NCI-H2171 treated with DMSO at 0.1 percent for 48 hours (cell line): ENCODE measurements around the gene TNFRSF11A.

Experiments used
- DNase-seq: peaks from one replicate; lab custom pipeline; 2025; lab: John Stamatoyannopoulos, UW

Gene TNFRSF11A

DNA sequence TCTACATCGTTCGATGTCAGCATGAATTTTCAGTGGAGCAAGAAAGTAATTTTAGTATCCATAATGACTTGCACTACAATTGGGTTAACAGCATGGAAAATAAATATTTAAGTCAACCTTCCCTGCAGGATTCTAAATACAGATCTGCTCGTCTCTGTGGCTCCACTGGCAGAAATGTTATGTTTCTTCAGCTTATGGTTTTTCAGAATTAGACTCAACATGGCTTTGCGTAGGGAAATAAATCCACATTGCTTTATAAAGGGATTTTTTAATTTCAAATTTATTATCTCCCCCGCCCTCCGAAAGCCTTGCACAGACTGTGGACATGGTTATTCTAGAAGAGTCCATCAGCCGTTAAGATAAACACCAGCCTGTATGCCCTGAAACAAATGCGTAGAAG, 18.2 kb downstream of the TNFRSF11A start:
- no peak for DNase-seq

DNA sequence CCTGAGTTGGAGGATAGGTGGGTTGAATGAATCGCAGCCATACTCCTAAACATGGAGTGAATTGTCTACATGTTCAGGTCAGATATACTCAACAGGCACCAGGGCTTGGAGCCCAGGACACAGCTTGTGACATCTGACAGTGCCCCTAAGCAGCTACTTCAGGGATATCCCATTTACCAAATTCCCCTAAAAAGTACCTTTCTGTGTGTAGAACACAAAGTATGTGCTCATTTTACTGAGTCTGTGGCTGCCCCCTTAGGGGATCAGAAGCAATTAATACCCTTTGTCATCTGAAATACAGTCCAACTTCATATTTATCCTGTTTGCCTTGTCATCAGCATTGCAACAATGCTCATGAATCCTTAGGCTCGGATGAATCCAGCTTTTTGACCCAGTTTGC, 20.8 kb downstream of the TNFRSF11A start:
- DNase-seq: no peak

DNA sequence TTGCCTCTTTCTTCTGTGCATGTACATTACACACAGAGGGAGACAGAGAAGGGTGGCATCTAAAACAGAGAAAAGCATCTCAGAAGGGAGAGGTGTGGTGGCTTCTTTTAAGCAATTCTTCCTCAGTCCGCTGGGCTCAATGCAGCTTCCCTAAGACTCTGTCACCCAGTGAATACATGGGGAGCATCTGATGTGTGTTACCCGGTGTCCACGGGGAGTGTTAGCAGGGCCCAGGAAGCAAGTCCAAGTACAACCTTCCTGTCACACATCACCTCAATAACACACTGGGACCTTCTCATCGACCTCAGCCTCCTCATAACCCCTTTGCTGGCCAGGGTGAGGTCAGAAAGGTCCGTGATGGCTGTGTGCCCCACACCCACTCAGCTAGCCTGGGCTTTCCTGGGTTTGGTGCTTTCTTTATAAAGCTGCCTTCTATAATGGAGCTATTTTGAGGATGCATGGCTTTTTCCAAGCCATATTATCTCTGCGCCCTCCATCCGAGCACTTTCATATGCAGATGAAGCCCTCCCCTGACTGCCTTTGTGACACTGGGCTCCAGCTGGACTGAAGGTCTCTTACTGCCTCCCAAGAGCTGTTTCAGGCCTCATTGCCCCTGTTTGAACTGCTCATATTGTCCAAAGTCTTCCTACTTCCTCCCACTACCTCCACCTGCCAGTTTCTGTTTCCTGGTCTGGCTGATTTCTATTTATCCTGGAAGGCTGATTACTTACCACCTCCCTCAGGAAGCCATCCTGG, 21.4 kb downstream of the TNFRSF11A start:
- DNase-seq: no peak

DNA sequence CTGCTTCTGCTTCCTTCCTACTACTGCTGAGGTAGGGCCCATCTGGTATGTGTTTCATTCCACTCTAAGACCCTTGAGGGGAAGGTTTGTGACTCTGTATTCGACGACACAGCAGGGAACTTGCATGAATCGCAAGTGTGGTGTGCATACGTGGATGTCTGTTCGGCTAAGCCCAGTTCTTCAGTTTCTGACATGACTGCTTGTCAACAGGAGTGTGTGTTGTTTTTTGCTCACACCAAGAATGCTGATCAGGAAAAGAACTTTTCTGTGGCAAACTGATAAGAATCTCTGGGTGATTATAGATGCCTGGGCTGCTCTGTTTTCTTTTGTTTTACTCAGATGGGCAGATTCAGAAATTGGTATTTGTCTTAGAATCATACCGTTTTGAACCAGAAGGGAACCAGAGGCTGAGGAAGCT, 22.0 kb downstream of the TNFRSF11A start:
- DNase-seq: no peak

DNA sequence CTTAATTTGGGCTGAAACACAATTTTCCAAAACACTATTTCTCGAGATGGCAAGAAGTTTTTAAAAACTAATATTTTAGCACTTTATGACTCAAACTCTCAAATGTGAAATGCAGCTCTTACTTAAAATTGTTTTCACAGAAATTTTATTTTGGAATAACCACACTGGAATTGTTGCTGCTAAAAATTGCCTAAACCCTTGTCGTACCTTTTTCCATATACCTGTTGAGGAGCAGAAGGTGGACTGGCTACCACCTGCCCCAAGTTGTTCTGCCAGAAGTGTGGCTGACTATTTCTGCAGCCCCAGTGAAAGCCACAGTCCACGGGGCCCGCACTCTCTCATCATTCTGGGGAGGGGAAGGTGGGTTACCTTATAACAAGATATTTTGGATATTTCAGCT, 23.4 kb downstream of the TNFRSF11A start:
- DNase-seq: no peak

DNA sequence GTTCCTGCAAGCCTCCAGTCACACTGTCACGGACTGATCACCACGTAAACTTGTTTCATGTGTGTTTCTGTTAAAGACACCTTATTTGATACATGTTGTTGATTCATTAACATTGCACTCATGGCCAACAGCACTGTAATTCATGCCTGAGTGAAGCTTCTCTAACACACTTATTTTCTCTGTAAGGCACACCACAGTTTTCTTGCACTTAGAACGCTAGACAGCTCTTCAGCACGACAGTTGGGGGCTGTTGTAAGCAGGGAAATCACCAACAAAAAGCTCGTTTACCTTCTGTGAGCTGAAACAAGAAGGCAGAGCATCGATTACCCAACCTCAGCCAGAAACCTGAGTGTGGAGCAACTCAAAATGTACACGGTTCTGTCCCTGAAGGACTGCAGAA, 28.1 kb downstream of the TNFRSF11A start:
- DNase-seq: no peak

DNA sequence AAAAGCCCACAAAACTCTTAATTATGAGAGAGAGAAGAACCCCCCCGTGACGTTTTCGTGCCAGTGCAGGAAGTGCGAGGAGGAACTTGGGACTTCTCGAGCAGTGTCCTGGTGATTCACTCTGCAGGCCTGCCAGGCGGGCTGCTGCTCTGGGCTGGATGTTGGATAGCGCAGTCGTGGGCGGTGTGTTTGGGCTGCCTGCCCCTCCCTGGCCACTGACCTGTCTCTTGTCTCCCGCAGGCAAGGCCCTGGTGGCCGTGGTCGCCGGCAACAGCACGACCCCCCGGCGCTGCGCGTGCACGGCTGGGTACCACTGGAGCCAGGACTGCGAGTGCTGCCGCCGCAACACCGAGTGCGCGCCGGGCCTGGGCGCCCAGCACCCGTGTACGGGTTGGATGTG, 29.0 kb downstream of the TNFRSF11A start:
- no peak for DNase-seq

DNA sequence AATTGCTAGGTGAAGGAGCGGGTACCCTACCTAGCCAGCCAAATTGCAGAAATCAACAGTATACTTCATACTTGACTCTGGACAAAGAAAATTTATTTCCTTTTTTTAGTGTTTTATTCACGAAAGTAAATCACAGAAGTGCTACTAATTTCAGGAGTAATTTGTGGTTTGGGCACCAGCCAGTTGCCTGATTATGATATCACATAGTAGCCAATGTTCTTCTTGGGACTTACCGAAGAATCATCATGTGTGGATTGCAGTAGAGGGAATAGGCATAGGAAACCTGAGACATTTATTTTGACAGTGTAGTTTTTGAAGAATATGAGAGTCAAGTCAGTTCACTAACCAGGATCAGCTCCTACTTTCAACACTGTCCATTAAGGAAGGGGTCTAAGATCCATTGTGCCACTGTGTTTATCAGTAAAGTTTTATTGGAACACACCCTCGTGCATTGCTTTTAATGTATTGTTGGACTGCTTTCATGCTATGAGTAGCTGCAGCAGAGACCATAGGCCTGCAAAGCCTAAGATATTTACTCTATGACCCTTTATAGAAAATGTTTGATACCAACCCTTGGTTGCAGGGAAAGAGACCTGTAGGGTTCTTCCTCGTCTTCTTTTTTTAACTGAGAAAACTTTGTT, 32.1 kb downstream of the TNFRSF11A start:
- no peak for DNase-seq

DNA sequence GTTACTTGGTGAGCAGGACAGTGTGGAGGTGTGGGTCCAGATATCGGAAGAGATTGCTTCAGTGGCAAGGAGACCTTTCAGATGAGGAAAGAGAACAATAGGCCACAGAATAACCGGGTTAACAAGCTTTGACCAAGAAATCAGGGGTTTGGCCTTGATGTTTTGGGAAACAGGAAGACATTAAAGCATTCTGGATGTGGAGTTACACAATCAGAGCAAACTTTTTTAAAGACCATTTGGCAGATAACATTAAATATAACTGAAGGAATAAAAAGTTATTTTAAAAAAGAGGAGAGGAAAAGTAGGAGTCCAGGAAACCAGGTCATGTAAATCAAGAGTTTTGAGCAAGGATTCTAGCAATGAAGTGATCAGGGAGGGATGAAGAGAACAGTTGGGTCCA, 35.7 kb downstream of the TNFRSF11A start:
- DNase-seq: no peak

DNA sequence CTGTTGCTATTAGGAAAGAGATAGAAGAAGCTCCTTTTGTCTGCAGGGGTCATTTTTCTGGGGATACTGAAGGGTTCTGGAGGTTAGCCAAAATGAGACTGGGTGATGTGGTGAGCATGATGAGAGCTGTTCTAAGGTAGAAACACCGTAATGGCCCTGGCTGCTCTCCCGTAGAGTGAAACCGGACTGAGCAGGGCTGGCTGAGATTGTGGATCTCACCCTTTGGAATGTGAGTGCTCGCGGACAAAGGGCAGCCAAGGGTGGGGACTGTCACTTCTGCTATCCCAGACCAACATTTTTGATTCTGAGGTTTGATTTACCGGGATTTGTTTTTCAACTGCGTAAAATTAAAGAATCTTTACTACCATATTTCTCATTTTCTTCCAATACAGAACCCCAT, 36.2 kb downstream of the TNFRSF11A start:
- DNase-seq: no peak

DNA sequence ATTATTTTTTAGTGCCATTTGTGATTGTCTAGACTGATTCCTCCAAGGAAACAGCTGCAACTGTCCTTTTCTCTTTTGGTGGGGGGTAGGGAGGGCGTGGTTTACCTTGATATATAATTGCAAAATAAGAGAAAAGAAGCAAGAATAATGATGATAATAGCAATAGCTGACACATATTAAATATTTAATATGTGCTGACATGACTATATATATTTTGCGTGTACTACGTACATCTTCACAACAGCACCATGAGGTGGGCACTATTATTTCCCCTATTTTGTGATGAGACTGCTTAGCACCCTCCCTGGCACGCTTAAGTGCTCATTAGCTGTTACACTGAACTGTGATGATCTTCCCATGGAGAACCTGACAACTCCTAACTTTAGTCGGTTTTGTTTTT, 39.4 kb downstream of the TNFRSF11A start:
- no peak for DNase-seq

DNA sequence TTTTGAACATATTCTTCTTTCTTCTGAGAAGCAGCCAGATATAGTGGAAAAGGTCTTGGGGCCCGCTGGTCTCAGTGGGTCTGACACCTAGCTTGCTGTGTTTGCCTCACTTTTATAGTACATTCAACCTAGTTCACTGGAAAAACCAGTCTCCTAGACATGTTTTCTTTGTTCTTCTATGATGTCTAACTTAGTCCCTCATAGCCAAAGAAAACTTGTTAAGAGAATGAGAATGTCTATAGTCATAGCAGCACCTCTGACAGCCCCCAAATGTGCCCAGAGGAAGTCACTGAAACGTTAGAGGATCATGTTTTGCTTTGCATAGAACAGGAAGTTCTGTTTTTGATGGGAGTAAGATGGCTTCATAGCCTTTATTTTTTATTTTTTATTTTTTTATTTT, 40.3 kb downstream of the TNFRSF11A start:
- DNase-seq: no peak

DNA sequence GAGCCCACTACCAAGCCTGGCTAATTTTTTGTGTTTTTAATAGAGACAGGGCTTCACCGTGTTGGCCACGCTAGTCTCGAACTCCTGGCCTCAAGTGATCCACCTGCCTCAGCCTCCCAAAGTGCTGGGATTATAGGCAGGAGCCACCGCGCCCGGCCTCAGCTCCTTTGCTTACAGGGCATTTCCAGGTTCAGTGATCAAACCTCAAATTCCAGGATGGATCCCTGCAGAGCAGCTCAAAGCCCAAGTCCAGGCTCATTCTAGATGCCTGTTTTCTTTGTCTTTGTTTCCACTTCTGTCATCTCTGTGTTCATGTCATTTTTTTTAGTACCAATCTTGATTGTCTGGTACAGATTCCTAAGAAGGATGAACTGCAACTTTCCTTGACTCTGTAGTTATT, 41.9 kb downstream of the TNFRSF11A start:
- no peak for DNase-seq

DNA sequence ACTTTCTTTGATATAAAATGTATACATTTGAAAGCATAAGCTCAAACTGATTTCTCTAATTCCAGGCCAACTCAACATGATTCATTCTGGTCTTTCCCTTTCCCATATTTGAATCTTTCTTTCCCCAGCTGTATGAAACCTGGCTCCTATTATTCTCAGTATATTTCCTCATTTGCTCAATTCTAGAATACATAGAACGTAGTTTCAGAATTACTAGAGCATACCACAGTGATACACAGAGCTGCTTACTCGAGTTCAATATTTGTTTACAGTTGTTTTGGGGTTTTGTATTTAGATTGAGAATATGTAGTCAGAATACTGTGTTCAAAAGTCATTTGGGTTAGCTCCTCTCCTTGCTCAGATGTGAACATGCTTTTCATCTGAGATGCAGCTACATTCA, 43.0 kb downstream of the TNFRSF11A start:
- DNase-seq: no peak

DNA sequence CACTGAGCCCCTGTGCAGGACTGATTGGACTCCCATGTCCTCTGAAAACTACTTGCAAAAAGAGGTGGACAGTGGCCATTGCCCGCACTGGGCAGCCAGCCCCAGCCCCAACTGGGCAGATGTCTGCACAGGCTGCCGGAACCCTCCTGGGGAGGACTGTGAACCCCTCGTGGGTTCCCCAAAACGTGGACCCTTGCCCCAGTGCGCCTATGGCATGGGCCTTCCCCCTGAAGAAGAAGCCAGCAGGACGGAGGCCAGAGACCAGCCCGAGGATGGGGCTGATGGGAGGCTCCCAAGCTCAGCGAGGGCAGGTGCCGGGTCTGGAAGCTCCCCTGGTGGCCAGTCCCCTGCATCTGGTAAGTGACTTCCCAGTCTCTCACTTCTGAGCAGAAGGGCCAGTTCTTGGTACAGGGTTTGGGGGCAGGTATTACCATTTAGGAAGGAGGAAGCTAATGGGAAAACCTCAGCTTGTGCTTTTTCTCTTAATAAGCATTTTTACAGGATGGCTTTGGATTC, 44.1 kb downstream of the TNFRSF11A start:
- DNase-seq: no peak

DNA sequence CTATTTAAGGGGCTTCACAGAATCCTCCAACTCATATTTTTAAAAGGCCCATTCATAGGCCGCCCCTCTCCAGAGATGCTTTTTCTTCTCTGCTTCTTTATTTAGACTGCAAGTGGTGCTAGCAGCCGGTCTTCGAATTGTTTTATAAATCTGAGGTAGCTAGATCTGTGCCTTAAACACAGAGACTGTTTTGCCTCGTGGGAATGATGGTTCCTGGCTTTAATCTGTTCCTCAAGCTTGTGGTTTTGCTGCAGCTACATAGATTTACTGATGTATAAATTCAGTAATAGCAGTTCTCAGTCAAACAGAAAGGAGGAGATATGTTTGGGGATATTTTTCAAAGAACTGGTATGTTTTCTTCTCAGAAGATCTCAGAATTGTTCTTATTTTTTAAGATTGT, 45.3 kb downstream of the TNFRSF11A start:
- DNase-seq: no peak

DNA sequence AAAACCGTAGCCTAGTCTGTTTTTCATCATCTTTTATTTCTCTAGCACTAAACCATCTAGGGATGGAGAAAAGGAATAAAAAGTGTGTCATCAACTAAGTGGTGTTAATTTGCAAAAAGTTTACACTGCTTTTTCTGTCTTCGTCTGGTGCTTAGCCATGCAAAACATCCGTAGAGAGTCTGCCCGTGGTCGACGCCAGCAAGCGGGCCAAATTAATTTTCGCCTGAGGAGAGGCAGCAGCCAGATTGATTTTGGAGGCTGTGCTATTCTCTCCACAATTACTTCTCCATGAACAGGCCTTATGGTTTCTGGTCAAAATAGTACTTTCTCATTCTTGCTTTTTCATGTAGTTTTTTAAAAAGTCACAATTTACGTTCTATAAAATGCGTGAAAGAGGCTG, 46.3 kb downstream of the TNFRSF11A start:
- DNase-seq: peak; percentile 35

DNA sequence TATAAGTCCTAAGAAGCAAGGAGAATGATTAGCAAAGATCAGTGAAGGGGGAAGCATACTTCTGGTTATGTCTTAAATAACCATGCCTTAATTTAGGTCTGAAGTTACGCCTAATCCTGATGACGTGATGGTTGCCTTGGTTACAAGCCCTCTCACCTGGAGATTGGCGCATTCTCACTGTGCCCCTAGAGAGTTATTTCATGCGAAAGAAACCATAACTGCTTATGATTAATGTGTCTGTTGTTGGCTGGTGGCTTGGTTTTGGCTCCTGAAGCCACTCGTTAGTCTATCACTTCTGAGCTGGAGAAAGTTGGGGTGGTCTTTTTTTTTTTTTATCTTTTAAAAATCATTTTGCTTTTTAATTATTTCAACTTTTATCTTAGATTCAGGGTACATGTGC, 47.0 kb downstream of the TNFRSF11A start:
- DNase-seq: peak; percentile 84

DNA sequence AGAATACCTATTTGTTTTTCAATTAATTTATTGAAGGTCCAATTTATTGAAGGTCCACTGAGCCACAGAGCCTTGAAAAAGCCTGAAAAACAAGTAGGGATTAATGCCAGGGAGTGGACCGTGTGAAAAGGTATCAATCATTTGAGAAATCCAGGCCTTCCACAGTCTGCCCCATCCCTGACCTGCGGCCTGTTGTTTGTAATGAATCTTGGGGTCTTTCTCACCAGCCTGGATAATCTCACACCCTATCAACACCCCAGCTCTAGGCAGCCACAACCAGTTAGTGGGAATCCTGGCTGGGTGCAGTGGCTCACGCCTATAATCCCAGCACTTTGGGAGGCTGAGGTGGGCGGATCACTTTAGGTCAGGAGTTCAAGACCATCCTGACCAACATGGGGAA, 47.8 kb downstream of the TNFRSF11A start:
- DNase-seq: no peak

DNA sequence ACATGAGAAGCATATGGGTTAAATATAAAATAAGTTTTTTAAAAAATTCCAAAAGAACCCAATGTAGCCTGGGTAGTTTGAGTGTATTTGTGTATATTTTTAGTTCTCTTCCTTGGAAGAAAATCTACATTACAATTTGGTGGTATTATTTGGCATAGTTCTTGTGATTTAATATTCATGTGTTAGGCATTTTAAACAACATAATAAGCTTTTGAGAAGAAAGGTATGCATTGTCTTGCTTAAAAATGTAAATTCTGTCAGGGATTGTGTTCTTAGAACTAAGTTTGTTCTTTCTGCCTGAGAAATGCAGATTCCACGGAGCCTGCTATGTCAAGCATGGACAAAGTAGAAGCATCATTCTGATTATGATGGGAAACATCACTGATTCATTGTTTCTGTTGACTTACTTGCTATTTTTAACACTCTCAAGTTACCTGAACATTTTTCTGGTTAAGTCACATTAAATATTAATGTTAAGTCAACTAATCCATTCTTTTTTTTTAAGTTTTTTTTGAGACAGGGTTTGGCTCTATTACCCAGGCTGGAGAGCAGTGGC, 49.4 kb downstream of the TNFRSF11A start:
- DNase-seq: no peak

DNA sequence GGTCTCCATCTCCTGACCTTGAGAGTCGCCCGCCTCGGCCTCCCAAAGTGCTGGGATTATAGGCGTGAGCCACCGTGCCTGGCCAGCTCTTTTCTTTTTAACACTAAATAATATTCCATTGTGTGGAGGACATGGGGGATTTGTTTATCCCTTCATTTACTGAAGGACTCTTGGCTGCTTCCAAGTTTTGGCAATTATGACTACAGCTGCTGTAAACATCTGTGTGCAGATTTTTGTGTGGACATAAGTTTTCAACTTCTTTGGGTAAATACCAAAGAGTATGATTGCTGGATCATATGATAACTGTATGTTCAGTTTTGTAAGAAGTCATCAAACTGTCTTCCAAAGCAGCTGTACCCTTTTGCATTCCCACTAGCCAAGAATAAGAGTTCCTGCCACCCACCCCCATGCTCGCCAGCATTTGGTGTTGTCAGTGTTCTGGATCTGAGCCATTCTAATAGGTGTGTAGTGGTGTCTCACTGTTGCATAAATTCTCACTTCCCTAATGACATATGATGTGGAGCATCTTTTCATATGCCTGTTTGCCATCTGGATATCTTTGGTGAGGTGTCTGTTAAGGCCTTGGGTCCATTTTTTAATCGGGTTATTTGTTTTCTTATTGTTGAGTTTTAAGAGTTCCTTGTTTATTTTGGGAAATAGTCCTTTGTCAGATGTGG, 52.2 kb downstream of the TNFRSF11A start:
- DNase-seq: no peak

DNA sequence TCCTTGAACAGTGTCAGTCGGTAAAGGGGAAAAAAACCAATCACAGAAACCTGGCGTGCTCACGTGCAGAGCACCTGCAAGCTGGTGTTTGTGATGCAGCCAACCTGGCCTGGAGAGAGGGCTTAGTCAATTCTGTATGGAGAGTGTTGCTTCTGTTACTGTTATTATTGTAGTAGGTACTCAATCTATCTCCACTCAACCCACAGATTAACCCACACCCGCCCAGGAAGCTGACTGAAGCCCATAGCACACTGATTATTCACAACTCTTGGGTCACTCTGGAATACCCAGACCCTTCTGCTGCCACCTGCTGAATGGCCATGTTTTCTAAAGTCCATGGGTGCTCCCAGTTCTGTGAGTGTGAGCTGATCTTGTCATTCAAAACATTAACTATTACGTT, 53.9 kb downstream of the TNFRSF11A start:
- no peak for DNase-seq

DNA sequence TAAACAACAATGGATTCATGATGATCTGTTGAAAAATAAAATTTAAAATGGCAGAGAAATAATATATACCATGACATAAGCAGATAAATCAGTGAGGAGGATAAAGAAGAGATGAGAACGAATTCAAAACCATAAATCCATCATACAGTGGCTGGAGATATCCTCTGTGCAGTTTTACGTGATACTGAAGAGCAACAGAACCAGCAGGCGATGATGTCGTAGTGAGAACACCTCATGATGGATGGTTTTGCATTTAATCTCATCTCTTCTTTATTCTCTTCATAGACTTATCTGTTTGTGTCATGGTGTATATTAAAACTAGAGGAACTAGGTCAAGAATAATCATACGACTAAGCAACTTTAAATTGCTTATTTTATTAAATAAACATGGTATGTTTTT, 56.3 kb downstream of the TNFRSF11A start:
- no peak for DNase-seq
